IgD-negative memory B cell (primary cell): ENCODE measurements around the gene CAPZA1. TPM values are rescaled to one million over a fixed set of nuclear protein-coding genes. Genes with fewer than 3 reads are reported as not detected.

Experiments used
- H3K27ac Mint-ChIP-seq, 3 donors: one replicate each; pipeline ENCODE4 v1.8.0; 2020 to 2022; ENCODE audit warnings: mild to moderate bottlenecking in 3 of 3, mixed read lengths in 3 of 3, moderate library complexity in 1 of 3
- H3K27me3 Mint-ChIP-seq: one replicate; pipeline ENCODE4 v1.8.0; 2021; ENCODE audit warnings: mixed read lengths
- H3K36me3 Mint-ChIP-seq: one replicate; pipeline ENCODE4 v1.8.0; 2020; ENCODE audit warnings: mild to moderate bottlenecking, mixed read lengths
- H3K4me1 Mint-ChIP-seq, 3 donors: one replicate each; pipeline ENCODE4 v1.8.0; 2020 to 2022; ENCODE audit warnings: mixed read lengths in 3 of 3, mild to moderate bottlenecking in 1 of 3
- H3K4me3 Mint-ChIP-seq, 4 donors: one replicate each; pipeline ENCODE4 v1.8.0; 2020 to 2022; ENCODE audit warnings: mild to moderate bottlenecking in 4 of 4, mixed read lengths in 4 of 4, moderate library complexity in 3 of 4
- H3K9me3 Mint-ChIP-seq, 3 donors: one replicate each; pipeline ENCODE4 v1.8.0; 2020 to 2021; ENCODE audit warnings: mixed read lengths in 3 of 3, mild to moderate bottlenecking in 1 of 3
- polyA plus RNA-seq: library from polyadenylated mRNA; unstranded; fragments of 300-500 nt; fragmentation: Illumina TruSeq; gene quantifications from one replicate; pipeline ENCODE4 v1.2.3, GENCODE V29; 2021

Gene CAPZA1
- polyA plus RNA-seq, 1 donor from 2014 or later: 192 TPM

GRCh38 chr1:112697781-112698201 lies 78.2 kb downstream of the CAPZA1 start:
- peaks cover 30 to 35% (median 34%) of the 10 kb centered on the region in 3 donors for H3K4me1 Mint-ChIP-seq
- H3K27me3 Mint-ChIP-seq: no peaks in the 10 kb centered on the region
- no peaks in the 10 kb centered on the region for H3K9me3 Mint-ChIP-seq
- H3K36me3 Mint-ChIP-seq: peaks cover 3% of the 10 kb centered on the region
- no peak overlapping the region for H3K4me3 Mint-ChIP-seq
- no peak overlapping the region for H3K27ac Mint-ChIP-seq

DNA sequence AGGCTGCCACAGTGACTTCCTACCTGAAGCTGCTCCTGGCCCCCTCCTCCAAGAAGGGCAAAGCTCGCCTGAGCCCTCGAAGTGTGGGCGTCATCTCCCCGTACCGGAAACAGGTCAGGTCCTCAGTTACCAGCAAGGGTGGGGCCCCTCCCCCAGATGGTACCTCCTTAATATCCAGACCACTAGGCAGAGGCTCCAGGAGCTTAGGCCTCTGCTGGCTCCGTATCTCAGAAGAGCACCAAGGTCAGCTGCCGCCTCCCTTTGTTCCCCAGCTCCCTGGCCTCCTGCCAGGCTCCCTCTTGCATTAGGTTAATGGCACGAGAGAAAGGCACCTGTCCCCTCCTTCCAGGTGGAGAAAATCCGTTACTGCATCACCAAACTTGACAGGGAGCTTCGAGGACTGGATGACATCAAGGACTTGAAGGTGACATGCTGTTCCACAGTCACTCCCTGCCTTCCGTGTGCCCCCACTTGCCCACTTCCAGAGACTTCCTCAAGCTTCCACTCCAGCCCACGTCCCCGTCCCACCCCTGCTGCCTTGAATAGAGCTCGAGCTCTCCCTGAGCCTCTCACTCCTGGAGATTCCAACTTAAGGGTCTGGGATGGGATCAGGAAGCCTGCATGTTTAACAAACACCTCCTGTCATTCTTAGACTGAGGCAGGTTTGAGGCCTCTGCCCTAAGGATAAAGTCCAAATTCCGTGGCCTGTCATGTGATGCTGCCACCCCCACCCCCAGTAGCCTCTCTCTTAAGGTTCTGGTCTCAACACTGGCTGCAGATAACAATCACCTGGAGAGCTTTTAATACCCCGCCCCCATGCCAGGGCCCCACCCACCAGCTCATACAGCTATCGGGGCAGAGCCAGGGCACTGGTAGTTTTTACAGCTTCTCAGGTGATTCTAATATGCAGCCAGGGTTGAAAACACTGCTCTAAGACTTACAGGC lies 79.0 kb downstream of the CAPZA1 start:
- Mint-ChIP-seq H3K9me3 (no peaks in the 10 kb centered on the region), H3K27ac (peak overlapping the region; percentile 43 to 78 (median 64)), H3K27me3 (no peaks in the 10 kb centered on the region), H3K4me3 (peak overlapping the region in 1 of 4 donors; percentile 56), H3K4me1 (peaks cover 34 to 40% (median 34%) of the 10 kb centered on the region in 3 donors), H3K36me3 (peaks cover 1% of the 10 kb centered on the region)

DNA sequence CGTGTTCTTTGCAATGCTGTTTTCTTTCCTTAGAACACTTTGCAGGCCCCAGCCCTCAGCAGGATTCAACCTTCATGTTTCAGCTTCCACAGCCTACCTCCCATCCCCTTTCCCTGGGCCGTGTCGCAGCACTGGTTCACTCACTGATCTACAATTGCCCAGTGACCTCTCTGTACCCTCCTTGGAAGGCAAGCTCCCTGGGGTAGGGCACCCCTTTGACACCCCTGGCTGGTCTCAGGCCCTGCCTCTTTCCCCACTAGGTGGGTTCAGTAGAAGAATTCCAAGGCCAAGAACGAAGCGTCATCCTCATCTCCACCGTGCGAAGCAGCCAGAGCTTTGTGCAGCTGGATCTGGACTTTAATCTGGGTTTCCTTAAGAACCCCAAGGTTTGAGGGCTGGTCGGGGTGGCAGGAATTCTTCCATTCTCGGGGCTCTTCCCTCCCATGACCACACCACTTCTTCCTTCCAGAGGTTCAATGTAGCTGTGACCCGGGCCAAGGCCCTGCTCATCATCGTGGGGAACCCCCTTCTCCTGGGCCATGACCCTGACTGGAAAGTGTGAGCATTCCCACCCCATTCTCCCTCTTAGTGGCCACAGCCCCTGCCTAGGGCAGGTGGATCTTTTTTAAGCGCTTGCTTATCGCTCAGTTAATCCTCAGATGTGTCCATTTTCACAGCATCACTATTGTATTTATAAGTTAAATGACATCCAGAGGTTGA lies 80.0 kb downstream of the CAPZA1 start:
- H3K27ac Mint-ChIP-seq: peak overlapping the region; percentile 50 to 89 (median 78)
- peak overlapping the region in 2 of 4 donors; percentile 39 to 84 for H3K4me3 Mint-ChIP-seq
- H3K9me3 Mint-ChIP-seq: no peaks in the 10 kb centered on the region
- H3K4me1 Mint-ChIP-seq: peaks cover 37 to 47% (median 39%) of the 10 kb centered on the region in 3 donors
- H3K27me3 Mint-ChIP-seq: no peaks in the 10 kb centered on the region
- H3K36me3 Mint-ChIP-seq: peaks cover 1% of the 10 kb centered on the region

DNA sequence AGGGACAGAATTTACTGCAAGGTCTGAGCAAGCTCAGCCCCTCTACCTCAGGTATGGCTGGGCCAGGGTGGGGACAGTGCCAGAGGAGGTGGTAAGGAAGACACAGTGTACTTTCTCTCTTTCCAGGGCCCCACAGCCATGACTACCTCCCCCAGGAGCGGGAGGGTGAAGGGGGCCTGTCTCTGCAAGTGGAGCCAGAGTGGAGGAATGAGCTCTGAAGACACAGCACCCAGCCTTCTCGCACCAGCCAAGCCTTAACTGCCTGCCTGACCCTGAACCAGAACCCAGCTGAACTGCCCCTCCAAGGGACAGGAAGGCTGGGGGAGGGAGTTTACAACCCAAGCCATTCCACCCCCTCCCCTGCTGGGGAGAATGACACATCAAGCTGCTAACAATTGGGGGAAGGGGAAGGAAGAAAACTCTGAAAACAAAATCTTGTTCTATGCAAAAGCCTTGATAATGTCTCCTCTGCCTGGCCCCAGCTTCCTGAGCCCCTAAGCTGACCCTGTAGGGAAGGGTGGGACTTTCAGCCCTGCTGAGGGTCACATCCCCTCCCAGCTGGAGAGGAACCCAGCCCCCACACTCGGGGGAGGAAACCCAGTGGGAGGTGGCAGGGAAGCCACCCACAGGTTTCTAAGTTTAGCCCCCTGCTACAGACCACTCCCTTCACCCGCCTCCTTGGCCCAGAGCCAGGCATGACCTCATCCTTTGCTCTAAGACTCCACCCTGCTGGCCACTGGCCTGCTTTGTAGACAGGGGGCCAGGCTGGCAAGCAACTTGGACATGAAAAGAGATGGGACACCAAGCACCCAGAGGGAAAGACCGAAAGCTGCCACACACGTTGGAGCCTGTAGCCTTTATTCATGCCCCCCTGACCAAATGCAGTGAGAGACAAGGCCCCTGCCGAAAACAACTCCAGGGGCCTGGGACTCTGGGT lies 80.9 kb downstream of the CAPZA1 start:
- peak overlapping the region; percentile 52 to 84 (median 73) for H3K4me3 Mint-ChIP-seq
- H3K4me1 Mint-ChIP-seq: peaks cover 46 to 53% (median 49%) of the 10 kb centered on the region in 3 donors
- H3K36me3 Mint-ChIP-seq: peaks cover 1% of the 10 kb centered on the region
- H3K9me3 Mint-ChIP-seq: no peaks in the 10 kb centered on the region
- no peaks in the 10 kb centered on the region for H3K27me3 Mint-ChIP-seq
- peak overlapping the region; percentile 83 to 89 (median 85) for H3K27ac Mint-ChIP-seq

- Mint-ChIP-seq H3K4me3 (peak overlapping the region in 3 of 4 donors; percentile 68 to 84 (median 83)), H3K9me3 (no peaks in the 10 kb centered on the region), H3K4me1 (peaks cover 49 to 54% (median 52%) of the 10 kb centered on the region in 3 donors), H3K27me3 (no peaks in the 10 kb centered on the region), H3K27ac (peak overlapping the region in 2 of 3 donors; percentile 83 to 84), H3K36me3 (peaks cover 1% of the 10 kb centered on the region)
These were observed 81.8 kb downstream of the CAPZA1 start for GRCh38 chr1:112701227-112702066.

DNA sequence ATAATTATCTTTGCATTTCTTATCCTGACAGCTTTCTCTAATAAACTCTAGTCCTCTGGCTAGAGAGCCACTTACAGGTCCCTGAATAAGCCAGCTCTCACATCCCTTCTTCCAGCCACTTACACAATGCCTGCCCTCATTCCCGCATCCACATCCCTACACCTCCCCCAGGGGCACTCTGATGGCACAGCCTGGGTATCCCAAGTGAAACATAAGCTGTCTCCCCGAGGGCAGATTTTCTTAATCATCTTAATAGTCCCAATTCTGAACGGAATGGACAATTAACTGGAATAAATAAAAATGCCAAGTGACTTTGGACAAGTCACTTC lies 82.4 kb downstream of the CAPZA1 start:
- peaks cover 49 to 54% (median 52%) of the 10 kb centered on the region in 3 donors for H3K4me1 Mint-ChIP-seq
- H3K27ac Mint-ChIP-seq: peak overlapping the region in 2 of 3 donors; percentile 2 to 35
- no peaks in the 10 kb centered on the region for H3K9me3 Mint-ChIP-seq
- no peaks in the 10 kb centered on the region for H3K27me3 Mint-ChIP-seq
- H3K4me3 Mint-ChIP-seq: peak overlapping the region in 2 of 4 donors; percentile 2 to 83
- H3K36me3 Mint-ChIP-seq: peaks cover 1% of the 10 kb centered on the region

- H3K4me1 Mint-ChIP-seq: peaks cover 53 to 54% (median 54%) of the 10 kb centered on the region in 3 donors
- H3K4me3 Mint-ChIP-seq: peak overlapping the region in 2 of 4 donors; percentile 38 to 75
These were observed 83.0 kb downstream of the CAPZA1 start for GRCh38 chr1:112702420-112703261.

DNA sequence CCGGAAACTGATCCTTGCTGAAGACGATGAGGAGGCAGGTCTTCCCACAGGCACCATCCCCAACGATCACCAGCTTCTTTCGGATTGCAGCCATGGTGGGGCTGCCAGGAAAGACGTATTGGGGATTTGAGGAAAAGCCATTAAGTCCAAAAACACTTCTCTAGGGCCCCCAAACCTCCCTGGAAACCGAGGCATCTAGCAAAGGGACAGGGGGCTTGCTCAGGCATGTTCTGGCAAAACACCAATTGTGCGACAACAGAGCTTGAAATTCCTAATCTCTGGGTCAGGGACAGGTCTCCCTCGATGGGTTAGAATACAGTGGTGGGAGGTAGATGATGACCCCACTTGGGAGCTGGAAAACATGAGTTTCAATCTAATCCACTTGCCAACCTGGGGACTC lies 84.1 kb downstream of the CAPZA1 start:
- Mint-ChIP-seq H3K36me3 (peaks cover 1% of the 10 kb centered on the region), H3K9me3 (no peaks in the 10 kb centered on the region), H3K27ac (peak overlapping the region in 1 of 3 donors; percentile 55), H3K4me1 (peaks cover 54 to 57% (median 57%) of the 10 kb centered on the region in 3 donors), H3K27me3 (no peaks in the 10 kb centered on the region), H3K4me3 (peak overlapping the region in 1 of 4 donors; percentile 75)

More at GRCh38 chr1:112702420-112703261, 83.0 kb downstream of the CAPZA1 start:
- Mint-ChIP-seq H3K9me3 (no peaks in the 10 kb centered on the region), H3K27me3 (no peaks in the 10 kb centered on the region), H3K27ac (peak overlapping the region in 2 of 3 donors; percentile 2 to 50), H3K36me3 (peaks cover 1% of the 10 kb centered on the region)

- Mint-ChIP-seq H3K9me3 (no peaks in the 10 kb centered on the region), H3K36me3 (peaks cover 1% of the 10 kb centered on the region), H3K4me3 (peak overlapping the region; percentile 8 to 79 (median 76)), H3K4me1 (peaks cover 51 to 57% (median 51%) of the 10 kb centered on the region in 3 donors), H3K27ac (peak overlapping the region; percentile 22 to 55 (median 53)), H3K27me3 (no peaks in the 10 kb centered on the region)
These were observed 84.8 kb downstream of the CAPZA1 start for GRCh38 chr1:112704391-112704933.

DNA sequence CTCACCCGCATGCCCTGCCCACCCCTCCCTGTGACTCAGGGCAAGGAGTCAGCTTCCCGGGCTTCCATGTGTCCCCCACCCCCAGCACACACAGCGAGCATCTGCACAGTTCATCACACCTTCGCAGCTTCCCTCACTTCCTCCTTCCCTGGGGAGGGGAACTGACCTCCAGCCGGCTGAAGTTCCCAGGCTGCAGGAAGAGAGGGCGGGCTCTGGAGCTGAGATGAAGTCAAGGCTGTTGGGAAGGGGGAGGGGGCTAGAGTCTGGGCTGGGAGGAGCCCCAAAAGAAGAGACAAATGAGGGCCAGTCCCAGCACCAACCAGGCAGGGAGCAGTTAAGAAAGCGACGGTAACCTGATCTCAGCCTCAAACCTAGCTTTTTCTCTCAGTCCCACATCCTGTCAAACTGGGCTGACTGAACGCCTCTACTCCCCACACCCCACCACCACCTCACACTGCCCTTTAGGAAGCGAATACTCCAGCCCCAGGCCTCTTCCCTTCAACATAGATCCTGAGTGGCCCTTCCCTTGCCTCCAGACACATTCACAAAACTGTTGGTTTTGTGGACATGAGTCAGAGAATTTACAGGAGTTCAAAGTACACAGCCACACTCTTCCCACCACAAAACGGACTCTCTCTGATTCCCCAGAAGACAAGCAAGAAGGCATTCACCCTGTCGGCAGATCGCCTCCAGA lies 85.4 kb downstream of the CAPZA1 start:
- peak overlapping the region; percentile 1 to 30 (median 22) for H3K27ac Mint-ChIP-seq
- no peaks in the 10 kb centered on the region for H3K27me3 Mint-ChIP-seq
- H3K9me3 Mint-ChIP-seq: no peaks in the 10 kb centered on the region
- peak overlapping the region; percentile 33 to 79 (median 68) for H3K4me3 Mint-ChIP-seq
- peaks cover 1% of the 10 kb centered on the region for H3K36me3 Mint-ChIP-seq
- H3K4me1 Mint-ChIP-seq: peaks cover 44 to 53% (median 45%) of the 10 kb centered on the region in 3 donors

GRCh38 chr1:112706505-112707220 lies 87.0 kb downstream of the CAPZA1 start, which contains the start of gene RHOC:
Gene RHOC (minus strand): TSS chr1:112707127. CDS start chr1:112703799, 3,328 bp downstream.
- Mint-ChIP-seq H3K4me3 (peak within 1 kb of the TSS; percentile 77 to 96 (median 81)), H3K4me1 (peaks cover 31 to 39% (median 32%) of the 10 kb centered on the region in 3 donors), H3K27me3 (no peaks in the 10 kb centered on the region), H3K27ac (peak within 1 kb of the TSS; percentile 39 to 79 (median 47)), H3K9me3 (no peaks in the 10 kb centered on the region), H3K36me3 (peaks cover under 1% of the 10 kb centered on the region)
